HepG2 (cell line): ENCODE results near the gene ZBTB4. TPM values are rescaled to one million over a fixed set of nuclear protein-coding genes. Genes with fewer than 3 reads are reported as not detected.

Experiments used
- ATF1 ChIP-seq: IDR thresholded peaks from 2 replicates; pipeline ENCODE4 v1.6.1; 2016; ENCODE audit warnings: mild to moderate bottlenecking, control low read depth
- GTF2F1 ChIP-seq: fragments of 150-350 bp; IDR thresholded peaks from 2 replicates; pipeline ENCODE4 v1.6.1; 2014; ENCODE audit warnings: low read length
- HNRNPH1 ChIP-seq: fragments of 200-400 bp; formaldehyde crosslinking; optimal IDR thresholded peaks from 2 replicates; pipeline ENCODE3; 2017; ENCODE audit warnings: mild to moderate bottlenecking, low read depth, low read length
- HOXA5 ChIP-seq: sonication (generic); formaldehyde crosslinking; IDR thresholded peaks from 2 replicates; pipeline ENCODE4 v1.4.0; 2020; ENCODE audit warnings: missing genetic modification reagents
- KDM6A ChIP-seq: IDR thresholded peaks from 2 replicates; pipeline ENCODE4 v1.6.1; 2016; ENCODE audit warnings: low read depth
- NBN ChIP-seq: fragments of 450-650 bp; conservative IDR thresholded peaks from 2 replicates; pipeline ENCODE4 v1.6.1; 2017
- PAWR ChIP-seq: sonication (generic); formaldehyde crosslinking; IDR thresholded peaks from 2 replicates; pipeline ENCODE4 v1.4.0; 2020; ENCODE audit warnings: missing genetic modification reagents, mild to moderate bottlenecking, borderline replicate concordance
- SRSF1 ChIP-seq: fragments of 200-400 bp; formaldehyde crosslinking; optimal IDR thresholded peaks from 2 replicates; pipeline ENCODE3; 2017; ENCODE audit warnings: mild to moderate bottlenecking, low read depth, low read length, moderate library complexity
- SRSF9 ChIP-seq: fragments of 200-400 bp; formaldehyde crosslinking; IDR thresholded peaks from 2 replicates; pipeline ENCODE4 v1.6.1; 2018; ENCODE audit warnings: borderline replicate concordance, mild to moderate bottlenecking, low read depth, low read length; ENCODE audit not compliant: insufficient read depth, poor library complexity, severe bottlenecking
- TBX3 ChIP-seq: fragments of 450-650 bp; IDR thresholded peaks from 2 replicates; pipeline ENCODE4 v1.6.1; 2017; ENCODE audit warnings: antibody characterized with exemption, mild to moderate bottlenecking, inconsistent platforms, borderline replicate concordance
- ZNF329 ChIP-seq: sonication (generic); formaldehyde crosslinking; IDR thresholded peaks from 2 replicates; pipeline ENCODE4 v1.9.0; 2021; ENCODE audit warnings: low read depth, mild to moderate bottlenecking, missing genetic modification reagents
- polyA plus RNA-seq, 8 experiments: library from polyadenylated mRNA; depleted of rRNA in 3 of 8; stranded (reverse) in 7 of 8; unstranded in 1 of 8; fragments of >200 nt; fragmentation: Illumina TruSeq in 4 of 8; extraction: Trizol in 4 of 8; gene quantifications; 2 replicates each; pipeline versions ENCODE4 v1.2.1 to v1.2.3, GENCODE V29; 2011 to 2016; ENCODE audit warnings: low read depth in 4 of 8, missing spikeins in 1 of 8, mixed read lengths in 1 of 8; ENCODE audit not compliant: insufficient read depth in 1 of 8
- total RNA-seq, 5 experiments: library from RNA; depleted of rRNA; stranded (reverse); fragments of >200 nt; fragmentation: Illumina TruSeq; extraction: Trizol; gene quantifications; 2 replicates each; pipeline ENCODE4 v1.2.3, GENCODE V29; 2016; ENCODE audit warnings: low read depth in 1 of 5
- TF ChIP-seq, protein P1 (sequence below): sonication (generic); formaldehyde crosslinking; IDR thresholded peaks from 2 replicates; pipeline ENCODE4 v1.8.1; 2023; ENCODE audit warnings: missing genetic modification reagents, inconsistent platforms, borderline replicate concordance
- TF ChIP-seq, protein P2 (sequence below): sonication (generic); formaldehyde crosslinking; IDR thresholded peaks from 2 replicates; pipeline ENCODE4 v1.4.0; 2020; ENCODE audit warnings: mild to moderate bottlenecking, missing genetic modification reagents, borderline replicate concordance
- TF ChIP-seq, protein P3 (sequence below): sonication (generic); formaldehyde crosslinking; conservative IDR thresholded peaks from 2 replicates; pipeline ENCODE4 v1.4.0; 2020; ENCODE audit warnings: missing genetic modification reagents
- TF ChIP-seq, protein P4 (sequence below): sonication (generic); formaldehyde crosslinking; conservative IDR thresholded peaks from 2 replicates; pipeline ENCODE4 v1.8.0; 2022; ENCODE audit warnings: mild to moderate bottlenecking, moderate library complexity, missing genetic modification reagents
- TF ChIP-seq, protein P5 (sequence below): sonication (generic); formaldehyde crosslinking; IDR thresholded peaks from 2 replicates; pipeline ENCODE4 v1.4.0; 2020; ENCODE audit warnings: missing genetic modification reagents
- TF ChIP-seq, protein P6 (sequence below): sonication (generic); formaldehyde crosslinking; IDR thresholded peaks from 2 replicates; pipeline ENCODE4 v1.5.0; 2020; ENCODE audit warnings: missing genetic modification reagents

Gene ZBTB4
- total and polyA plus RNA-seq, 2 of the 13 experiments (the other 11 are each of a cell fraction or from before 2014, with no cell fraction given): 4.3 to 7.4 TPM

DNA sequence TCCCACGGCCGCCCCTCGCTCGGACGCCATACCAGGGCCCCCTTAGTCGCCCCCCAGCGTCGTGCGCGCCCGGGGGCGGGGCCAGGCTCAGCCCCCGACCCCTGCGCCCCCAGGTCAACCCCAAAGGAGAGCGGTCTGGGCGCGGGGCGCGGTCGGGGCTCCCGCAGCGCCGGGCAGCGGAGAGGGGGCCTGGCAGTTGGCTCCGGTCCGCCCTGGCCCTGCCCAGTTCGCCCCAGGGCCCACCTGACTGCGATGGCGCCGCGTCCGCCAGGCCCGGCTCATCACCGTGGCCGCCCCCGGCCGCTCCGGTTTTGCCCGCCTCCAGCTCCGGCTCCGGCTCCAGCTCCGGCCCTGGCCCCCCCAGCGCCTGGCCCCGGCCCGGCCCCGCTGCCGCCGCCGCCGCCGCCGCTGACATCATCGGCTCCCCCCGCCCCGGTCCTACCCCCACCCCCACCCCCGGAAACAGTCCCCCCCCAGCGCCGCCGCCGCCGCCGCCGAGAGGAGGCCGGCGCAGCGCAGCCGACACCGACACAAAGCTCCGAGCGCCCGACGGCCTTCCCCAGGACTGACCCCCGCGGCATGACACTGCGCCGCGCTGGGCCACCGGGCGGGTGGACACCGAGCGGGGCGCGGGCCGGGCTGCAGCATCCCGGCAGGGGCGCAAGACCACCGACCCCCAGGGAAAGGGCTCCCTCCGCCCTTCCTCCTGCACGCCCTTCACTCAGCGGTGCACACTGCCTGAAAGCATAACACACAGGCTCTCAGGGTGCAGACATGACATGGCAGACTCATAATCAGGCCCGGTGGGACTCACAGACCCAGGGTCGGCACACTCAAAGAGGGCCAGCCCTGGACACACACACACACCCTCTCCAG is at the start of gene ZBTB4 (continued):
- TF ChIP-seq, protein P1, sequence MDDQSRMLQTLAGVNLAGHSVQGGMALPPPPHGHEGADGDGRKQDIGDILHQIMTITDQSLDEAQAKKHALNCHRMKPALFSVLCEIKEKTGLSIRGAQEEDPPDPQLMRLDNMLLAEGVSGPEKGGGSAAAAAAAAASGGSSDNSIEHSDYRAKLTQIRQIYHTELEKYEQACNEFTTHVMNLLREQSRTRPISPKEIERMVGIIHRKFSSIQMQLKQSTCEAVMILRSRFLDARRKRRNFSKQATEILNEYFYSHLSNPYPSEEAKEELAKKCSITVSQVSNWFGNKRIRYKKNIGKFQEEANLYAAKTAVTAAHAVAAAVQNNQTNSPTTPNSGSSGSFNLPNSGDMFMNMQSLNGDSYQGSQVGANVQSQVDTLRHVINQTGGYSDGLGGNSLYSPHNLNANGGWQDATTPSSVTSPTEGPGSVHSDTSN (CRISPR knock-in tag): no peak
- TF ChIP-seq KDM6A (CRISPR knock-in tag) (no peak), ZNF329 (CRISPR knock-in tag) (no peak), GTF2F1 (no peak), HOXA5 (CRISPR knock-in tag) (no peak), NBN (no peak), PAWR (CRISPR knock-in tag) (no peak), ATF1 (CRISPR knock-in tag) (no peak), SRSF1 (peak; percentile 62), TBX3 (no peak), SRSF9 (no peak), HNRNPH1 (no peak)
- TF ChIP-seq, protein P2, sequence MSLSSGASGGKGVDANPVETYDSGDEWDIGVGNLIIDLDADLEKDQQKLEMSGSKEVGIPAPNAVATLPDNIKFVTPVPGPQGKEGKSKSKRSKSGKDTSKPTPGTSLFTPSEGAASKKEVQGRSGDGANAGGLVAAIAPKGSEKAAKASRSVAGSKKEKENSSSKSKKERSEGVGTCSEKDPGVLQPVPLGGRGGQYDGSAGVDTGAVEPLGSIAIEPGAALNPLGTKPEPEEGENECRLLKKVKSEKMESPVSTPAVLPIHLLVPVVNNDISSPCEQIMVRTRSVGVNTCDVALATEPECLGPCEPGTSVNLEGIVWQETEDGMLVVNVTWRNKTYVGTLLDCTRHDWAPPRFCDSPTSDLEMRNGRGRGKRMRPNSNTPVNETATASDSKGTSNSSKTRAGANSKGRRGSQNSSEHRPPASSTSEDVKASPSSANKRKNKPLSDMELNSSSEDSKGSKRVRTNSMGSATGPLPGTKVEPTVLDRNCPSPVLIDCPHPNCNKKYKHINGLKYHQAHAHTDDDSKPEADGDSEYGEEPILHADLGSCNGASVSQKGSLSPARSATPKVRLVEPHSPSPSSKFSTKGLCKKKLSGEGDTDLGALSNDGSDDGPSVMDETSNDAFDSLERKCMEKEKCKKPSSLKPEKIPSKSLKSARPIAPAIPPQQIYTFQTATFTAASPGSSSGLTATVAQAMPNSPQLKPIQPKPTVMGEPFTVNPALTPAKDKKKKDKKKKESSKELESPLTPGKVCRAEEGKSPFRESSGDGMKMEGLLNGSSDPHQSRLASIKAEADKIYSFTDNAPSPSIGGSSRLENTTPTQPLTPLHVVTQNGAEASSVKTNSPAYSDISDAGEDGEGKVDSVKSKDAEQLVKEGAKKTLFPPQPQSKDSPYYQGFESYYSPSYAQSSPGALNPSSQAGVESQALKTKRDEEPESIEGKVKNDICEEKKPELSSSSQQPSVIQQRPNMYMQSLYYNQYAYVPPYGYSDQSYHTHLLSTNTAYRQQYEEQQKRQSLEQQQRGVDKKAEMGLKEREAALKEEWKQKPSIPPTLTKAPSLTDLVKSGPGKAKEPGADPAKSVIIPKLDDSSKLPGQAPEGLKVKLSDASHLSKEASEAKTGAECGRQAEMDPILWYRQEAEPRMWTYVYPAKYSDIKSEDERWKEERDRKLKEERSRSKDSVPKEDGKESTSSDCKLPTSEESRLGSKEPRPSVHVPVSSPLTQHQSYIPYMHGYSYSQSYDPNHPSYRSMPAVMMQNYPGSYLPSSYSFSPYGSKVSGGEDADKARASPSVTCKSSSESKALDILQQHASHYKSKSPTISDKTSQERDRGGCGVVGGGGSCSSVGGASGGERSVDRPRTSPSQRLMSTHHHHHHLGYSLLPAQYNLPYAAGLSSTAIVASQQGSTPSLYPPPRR (CRISPR knock-in tag): 0 out of 2 replicates have a peak, but pooled peaks have one; percentile 25
- TF ChIP-seq, protein P3, sequence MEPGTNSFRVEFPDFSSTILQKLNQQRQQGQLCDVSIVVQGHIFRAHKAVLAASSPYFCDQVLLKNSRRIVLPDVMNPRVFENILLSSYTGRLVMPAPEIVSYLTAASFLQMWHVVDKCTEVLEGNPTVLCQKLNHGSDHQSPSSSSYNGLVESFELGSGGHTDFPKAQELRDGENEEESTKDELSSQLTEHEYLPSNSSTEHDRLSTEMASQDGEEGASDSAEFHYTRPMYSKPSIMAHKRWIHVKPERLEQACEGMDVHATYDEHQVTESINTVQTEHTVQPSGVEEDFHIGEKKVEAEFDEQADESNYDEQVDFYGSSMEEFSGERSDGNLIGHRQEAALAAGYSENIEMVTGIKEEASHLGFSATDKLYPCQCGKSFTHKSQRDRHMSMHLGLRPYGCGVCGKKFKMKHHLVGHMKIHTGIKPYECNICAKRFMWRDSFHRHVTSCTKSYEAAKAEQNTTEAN (CRISPR knock-in tag): no peak
- TF ChIP-seq, protein P4, sequence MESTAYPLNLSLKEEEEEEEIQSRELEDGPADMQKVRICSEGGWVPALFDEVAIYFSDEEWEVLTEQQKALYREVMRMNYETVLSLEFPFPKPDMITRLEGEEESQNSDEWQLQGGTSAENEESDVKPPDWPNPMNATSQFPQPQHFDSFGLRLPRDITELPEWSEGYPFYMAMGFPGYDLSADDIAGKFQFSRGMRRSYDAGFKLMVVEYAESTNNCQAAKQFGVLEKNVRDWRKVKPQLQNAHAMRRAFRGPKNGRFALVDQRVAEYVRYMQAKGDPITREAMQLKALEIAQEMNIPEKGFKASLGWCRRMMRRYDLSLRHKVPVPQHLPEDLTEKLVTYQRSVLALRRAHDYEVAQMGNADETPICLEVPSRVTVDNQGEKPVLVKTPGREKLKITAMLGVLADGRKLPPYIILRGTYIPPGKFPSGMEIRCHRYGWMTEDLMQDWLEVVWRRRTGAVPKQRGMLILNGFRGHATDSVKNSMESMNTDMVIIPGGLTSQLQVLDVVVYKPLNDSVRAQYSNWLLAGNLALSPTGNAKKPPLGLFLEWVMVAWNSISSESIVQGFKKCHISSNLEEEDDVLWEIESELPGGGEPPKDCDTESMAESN: no peak
- TF ChIP-seq, protein P5, sequence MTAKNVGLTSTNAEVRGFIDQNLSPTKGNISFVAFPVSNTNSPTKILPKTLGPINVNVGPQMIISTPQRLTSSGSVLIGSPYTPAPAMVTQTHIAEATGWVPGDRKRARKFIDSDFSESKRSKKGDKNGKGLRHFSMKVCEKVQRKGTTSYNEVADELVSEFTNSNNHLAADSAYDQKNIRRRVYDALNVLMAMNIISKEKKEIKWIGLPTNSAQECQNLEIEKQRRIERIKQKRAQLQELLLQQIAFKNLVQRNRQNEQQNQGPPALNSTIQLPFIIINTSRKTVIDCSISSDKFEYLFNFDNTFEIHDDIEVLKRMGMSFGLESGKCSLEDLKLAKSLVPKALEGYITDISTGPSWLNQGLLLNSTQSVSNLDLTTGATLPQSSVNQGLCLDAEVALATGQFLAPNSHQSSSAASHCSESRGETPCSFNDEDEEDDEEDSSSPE: no peak
- TF ChIP-seq, protein P6, sequence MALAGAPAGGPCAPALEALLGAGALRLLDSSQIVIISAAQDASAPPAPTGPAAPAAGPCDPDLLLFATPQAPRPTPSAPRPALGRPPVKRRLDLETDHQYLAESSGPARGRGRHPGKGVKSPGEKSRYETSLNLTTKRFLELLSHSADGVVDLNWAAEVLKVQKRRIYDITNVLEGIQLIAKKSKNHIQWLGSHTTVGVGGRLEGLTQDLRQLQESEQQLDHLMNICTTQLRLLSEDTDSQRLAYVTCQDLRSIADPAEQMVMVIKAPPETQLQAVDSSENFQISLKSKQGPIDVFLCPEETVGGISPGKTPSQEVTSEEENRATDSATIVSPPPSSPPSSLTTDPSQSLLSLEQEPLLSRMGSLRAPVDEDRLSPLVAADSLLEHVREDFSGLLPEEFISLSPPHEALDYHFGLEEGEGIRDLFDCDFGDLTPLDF (CRISPR knock-in tag): no peak
